Measurements from ENCODE around the gene FLRT1.

FLRT1 gene, protein sequence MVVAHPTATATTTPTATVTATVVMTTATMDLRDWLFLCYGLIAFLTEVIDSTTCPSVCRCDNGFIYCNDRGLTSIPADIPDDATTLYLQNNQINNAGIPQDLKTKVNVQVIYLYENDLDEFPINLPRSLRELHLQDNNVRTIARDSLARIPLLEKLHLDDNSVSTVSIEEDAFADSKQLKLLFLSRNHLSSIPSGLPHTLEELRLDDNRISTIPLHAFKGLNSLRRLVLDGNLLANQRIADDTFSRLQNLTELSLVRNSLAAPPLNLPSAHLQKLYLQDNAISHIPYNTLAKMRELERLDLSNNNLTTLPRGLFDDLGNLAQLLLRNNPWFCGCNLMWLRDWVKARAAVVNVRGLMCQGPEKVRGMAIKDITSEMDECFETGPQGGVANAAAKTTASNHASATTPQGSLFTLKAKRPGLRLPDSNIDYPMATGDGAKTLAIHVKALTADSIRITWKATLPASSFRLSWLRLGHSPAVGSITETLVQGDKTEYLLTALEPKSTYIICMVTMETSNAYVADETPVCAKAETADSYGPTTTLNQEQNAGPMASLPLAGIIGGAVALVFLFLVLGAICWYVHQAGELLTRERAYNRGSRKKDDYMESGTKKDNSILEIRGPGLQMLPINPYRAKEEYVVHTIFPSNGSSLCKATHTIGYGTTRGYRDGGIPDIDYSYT

DNA sequence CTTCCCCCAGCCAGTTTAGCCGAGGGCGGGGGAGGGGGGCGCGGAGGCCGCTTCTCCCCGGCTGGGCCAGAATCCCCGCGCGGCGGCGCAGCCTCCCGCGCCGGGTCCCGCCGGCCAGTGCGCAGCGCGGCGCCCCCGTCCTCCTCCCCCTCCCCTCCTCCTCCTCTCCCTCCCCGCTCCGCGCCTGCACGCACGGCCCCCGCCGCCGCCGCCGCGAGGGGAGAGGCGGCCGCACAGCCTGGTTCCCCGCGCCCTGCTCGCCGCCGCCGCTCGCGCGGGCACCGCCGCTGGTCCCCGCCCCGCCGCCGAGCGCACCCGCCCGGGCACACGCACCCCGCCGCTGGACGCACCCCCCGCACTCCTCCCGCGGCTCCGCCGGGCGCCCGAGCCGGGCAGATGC lies at the start of gene FLRT1:
Gene FLRT1 (plus strand): TSS at position 356 of the 400 bp plus-strand sequence. CDS start 80,337 bp downstream, outside the sequence.
- no peak for DNase-seq

DNA sequence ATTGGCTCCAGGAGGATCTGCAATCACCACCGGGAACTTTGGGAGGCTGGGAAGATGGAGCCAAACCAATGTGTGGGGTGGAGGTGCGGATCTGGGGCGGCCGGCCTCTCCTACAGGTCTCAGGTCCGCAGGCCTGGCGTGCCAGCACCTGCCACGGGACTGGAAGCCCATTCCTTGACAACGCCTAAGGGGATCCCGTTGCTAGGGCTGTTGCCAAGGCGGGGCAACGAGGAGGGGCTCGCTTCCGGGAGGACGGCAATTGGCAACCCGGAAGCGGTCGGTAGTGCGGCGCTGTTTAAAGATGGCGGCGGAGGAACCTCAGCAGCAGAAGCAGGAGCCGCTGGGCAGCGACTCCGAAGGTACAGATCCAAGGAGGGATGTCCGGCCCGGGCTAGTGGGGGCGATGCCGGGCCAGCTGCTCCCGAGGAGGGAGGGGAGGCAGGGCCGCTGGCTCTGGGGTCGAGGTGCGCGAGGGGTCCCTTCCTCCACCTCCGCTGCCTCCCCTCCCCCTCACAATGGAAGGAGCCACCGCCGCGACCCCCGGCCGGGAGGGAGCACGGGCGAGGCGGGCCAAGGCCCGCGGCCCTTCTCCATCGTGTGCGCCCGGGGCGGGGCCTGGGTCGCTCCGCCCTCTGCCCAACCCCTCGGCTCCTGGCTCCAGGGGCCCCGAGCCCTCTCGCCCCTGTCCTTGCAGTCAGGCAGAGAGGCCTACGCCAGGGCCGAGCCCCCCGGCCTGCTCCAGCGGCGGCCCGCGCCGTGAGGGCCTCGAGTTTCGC lies 49.4 kb upstream of the FLRT1 start, which contains the start of gene OTUB1:
Gene OTUB1 (plus strand): TSS at position 283 of the 776 bp plus-strand sequence. CDS start 19 bp downstream, at position 302.
- DNase-seq: peak; percentile 97

DNA sequence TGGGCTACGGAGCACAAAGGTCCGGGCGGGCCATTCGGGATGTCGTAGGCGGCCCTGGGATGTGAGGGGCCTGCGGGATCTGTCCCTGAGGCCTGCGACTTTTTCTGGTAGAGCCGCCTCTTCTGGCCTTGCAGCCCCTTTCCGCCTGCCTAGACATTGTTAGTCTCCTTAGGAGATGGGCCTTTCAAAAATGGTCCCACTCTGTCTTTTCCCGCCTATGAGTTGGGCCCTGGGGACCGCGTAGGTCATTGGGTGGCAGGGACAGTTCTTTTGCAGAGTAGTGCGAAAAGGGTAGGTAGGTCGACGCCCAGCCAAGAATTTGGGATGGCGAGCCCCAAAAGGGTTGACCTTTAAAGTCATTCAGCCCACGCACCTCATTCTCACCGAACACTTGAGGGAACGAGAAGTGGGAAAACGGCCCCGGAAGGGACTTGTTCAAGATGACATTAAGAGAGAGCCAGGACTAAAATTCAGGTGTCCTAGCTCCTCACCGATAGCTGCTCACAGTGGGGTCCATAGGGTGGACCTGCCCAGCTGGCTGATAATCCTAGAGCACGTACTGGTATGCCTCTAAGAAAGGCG lies 48.7 kb upstream of the FLRT1 start:
- DNase-seq: no peak

DNA sequence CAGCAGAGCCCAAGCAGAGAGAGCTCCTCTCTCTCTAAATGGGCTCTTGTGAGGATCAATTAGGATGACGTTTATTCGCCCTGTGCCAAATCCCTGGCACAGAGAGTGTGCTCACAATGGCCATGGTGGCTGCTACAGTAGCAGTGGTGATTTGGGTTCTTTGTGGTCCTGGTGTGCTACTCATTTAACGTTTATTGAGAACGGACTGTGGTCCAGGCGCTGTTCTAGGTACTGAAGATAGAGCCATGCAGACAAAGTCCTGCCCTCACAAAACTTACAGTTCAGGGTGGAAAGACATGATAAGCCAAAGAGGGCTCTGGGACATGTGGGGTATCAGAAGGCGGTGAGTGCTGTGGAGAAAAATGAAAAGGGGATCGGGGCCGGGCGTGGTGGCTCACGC lies 44.2 kb upstream of the FLRT1 start:
- DNase-seq: no peak

DNA sequence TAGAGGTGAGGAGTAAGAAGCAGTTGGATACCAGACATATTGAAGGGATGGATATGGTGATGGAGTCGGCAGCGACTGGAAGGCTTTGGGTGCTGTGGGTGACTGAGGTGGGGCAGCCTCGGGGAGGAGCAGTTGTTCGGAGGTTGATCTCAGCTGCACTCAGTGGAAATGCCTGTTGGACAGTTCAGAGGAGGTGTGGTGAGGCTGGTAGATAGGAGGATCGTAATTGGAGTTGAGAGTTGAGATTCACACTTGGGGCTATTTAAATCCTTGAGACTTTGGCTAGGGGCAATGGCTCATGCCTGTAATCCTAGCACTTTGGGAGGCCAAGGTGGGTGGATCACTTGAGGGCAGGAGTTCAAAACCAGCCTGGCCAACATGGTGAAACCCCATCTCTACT lies 42.6 kb upstream of the FLRT1 start:
- no peak for DNase-seq

DNA sequence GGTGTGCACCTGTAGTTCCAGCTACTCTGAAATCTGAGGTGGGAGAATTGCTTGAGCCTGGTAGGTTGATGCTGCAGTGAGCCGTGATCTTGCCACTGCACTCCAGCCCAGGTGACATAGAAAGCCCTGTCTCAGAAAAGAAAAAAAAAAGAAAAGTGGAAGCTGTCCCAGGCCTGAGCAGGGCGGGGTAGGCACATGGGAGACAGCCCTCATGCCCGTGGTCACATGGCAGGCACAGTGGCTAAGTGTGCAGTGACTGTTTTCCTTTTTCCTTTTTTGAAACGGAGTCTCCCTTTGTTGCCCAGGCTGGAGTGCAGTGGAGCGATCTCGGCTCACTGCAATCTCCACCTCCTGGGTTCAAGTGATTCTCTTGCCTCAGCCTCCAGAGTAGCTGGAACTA lies 41.7 kb upstream of the FLRT1 start:
- no peak for DNase-seq

DNA sequence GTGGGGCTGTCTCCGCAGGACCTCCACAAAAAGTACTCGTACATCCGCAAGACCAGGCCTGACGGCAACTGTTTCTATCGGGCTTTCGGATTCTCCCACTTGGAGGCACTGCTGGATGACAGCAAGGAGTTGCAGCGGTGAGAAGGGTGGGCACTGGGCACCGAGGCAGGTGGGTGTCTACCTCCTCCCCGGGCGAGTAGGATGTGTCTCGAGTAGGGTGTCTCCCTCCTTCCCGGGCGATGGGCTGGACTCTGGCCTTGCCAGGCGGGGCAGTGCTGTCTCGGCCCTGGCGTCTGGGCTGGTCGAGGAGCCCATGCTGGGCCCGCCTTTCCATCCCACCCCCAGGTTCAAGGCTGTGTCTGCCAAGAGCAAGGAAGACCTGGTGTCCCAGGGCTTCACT lies 39.2 kb upstream of the FLRT1 start:
- no peak for DNase-seq

DNA sequence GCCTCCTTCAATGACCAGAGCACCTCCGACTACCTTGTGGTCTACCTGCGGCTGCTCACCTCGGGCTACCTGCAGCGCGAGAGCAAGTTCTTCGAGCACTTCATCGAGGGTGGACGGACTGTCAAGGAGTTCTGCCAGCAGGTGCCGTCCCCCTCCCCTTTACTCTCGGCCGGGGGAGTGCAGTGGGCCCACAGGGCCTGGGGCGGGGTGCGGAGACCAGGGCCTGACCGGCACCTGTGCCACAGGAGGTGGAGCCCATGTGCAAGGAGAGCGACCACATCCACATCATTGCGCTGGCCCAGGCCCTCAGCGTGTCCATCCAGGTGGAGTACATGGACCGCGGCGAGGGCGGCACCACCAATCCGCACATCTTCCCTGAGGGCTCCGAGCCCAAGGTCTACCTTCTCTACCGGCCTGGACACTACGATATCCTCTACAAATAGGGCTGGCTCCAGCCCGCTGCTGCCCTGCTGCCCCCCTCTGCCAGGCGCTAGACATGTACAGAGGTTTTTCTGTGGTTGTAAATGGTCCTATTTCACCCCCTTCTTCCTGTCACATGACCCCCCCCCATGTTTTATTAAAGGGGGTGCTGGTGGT lies 38.5 kb upstream of the FLRT1 start:
- DNase-seq: no peak

DNA sequence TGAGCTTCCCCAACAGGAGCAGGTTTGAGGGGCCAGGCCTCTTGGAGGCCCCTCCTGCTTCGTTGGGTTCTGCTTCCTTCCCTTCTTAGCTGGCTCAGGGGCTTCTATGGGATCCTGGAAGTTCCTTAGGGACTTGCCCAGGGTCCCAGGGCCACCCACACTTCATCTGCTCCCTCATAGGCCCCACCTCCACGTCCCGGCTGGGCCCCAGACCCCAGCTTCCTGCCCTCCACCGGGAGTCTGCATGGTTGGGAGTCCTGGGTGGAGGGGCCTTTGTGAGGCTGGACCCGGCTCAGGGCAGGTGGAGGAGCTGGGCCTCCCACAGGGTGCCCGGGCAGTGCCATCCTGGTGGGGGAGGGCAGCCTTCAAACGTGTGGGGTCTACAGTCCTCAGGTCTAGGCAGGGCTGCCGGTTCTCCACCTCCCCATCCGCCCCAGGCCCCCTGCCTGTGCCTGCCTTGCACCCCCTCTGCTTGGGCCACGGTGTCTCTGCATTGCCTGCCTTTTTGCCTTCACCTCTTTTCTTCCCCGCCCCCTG lies 37.9 kb upstream of the FLRT1 start:
- DNase-seq: no peak

DNA sequence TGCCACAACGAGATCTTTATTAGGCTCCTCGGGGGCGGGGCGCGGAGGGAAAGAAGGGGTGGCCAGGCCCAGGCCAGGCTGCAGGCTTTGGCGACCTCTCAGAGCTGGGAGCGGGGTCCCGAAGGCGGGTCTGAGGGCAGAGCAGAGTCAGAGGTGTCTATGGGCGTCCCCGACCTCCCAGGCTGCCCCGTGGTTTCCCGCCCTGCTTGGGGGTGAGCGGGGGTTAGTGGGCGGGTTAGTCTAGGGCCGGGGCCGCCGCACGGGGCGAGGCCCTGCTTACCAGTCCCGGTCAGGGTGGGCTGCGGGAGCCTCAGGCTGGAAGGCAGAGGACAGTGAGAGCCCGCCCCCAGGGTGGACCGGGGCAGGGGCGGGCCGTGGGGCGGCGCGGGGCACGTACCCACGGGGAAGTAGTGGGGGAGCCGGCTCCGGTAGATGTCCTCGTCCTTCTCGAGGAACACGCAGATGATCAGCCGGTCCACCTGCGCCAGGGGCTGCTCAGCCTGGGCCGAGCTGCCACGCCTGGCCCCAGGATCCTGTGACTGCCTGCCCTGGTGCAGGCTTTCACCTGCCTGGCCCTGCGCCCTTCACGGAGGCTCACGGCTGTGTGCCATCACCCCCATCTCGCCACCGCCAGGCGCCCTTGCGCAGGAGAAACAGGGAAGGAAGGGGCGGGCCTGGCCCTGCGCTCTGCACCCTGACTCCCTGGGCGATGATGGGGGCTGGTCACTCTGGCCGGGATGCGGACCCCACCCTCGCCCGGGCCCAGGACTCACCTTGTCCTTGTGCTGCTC lies 37.0 kb upstream of the FLRT1 start:
- peak; percentile 67 for DNase-seq

DNA sequence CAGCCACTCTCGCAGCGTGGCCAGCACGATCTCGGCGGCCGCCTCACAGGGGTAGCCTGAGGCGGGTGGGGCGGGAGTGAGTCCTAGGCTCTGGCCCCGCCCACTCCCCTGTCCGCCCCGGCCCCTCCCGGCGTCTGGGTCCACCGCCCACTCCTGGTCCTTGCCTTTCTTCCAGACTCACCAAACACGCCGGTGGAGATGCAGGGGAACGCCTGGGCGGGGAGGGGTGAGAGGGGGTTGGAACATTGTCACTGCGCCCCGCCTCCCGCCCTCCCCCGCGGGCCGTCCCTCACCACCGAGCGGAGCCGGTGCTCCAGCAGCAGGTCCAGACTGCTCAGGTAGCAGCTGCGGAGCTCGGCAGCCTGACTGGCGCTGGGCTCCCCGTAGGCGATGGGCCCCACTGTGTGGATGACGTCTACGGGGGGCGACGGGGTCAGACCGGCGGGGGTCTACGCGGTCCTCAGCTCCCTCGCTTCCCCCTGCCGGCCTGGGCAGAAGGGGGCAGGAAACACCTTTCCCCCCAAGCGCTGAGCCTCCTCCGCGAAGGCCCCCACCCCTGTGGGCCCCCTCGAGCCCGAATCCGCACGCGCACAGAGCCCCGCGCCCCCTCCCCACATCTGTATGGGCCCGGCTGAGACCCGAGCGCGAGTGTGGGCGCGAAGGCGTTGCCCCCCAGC lies 36.2 kb upstream of the FLRT1 start:
- peak; percentile 48 for DNase-seq

DNA sequence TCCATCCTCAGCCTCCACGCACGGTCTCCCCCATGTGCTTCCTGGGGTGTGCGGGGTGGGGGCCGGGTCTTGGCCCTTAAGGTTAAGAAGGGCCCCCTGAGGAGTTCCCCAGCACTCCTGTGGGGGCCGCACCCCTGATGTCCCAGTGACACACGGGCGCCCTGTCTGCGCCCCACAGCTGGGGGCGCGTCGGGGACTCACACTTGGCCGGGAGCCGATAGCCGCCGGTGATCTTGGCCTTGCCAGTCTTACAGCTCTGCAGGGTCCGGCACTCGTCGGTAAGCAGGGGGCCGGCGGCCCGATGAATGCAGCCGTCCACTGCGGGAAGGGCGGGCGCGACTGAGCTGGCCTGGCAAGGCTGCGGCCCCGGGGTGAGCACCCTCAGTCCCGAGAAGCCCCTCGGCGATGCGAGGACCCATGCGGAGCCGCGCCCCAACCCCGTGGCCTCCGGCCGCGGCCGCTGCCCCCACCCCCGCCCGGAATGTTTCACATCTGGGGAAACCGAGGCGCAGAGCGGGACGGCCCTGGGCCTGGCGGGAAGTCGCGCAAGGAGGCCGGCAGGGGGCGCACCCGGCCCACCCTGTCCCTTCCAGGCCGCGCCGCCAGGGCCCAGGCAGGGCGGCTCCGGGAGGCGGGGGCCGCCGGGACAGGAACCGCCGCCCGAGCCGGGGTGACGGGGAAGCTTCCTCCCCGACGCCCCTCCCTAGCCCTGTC lies 35.5 kb upstream of the FLRT1 start:
- DNase-seq: peak; percentile 61

DNA sequence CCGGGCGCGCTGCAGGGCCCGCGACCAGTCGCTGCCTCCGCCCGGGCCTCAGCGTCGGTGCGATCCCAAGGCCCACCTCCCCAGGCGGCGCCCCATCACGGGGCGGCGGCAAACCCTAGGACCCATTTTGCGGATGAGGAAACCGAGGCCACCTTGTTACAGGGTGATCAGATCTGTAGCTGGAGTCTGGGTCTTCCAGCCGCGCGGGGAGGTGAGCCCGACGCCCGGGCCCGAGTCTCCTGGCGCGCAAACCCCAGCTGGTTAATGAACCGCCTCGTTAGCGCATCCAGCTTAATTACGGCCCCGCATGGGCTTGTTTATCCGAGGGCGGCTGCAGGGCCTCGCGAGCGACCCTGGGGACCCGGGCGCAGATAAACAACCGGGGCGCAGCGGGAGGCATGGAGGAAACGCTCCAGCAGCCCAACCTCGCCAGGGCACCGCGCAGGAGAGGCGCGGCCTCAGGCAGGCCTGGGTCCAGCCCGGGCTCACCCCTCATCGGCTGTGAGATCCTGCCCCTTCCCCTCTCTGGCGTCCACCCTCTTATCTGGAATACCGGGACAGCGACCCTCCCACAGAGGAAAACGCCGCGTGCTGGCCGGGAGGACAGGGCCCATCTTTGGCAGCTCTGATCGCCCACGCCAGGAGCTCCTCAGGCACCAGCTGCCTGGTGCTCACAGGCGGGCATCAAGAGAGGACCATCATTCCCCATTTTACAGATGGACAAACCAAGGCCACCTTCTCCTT lies 34.8 kb upstream of the FLRT1 start:
- DNase-seq: peak; percentile 86

DNA sequence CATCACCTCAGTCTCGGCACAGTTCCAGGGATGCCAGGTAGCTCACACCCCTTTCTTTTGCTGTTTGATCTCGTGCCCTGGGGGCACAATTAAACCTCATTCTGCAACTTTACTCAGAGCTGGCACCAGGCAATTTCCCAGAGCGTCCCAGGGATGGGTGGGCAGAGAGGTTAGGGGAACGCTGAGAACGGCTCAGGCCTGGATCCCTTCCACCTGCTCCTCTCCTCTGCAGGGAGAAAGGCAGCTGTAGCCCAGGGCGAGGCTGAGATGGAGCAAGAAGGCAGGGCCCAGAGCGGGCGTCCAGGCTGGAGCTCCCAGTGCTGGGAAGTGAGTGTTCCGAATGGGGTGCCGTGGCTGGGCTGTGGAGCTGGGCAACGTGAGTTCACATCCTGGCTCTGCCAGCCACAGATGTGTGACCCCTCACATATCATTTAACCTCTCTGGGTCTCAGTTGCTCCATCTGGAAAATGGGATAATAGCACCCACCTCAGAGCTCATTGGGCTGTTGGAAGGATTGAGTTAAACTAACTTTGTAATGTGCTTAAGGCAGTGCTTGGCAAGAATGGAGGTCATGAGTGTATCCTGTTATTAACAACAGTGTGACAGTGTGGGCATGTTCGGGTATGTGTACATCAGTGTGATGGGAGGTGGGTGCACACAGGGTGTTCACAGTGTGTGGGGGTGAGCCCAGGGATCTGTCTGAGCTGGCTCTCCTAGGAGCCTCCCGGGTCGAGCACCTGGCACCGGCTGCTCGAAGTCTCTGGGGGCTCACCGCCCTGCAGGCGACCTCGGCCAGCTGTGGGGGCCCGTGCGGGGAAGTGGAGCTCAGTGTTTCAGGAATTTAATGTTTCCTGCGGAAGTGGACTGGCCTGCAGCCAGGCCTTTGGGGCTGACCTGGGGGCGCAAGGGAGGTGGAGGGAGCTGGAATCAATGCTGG lies 34.0 kb upstream of the FLRT1 start:
- no peak for DNase-seq

DNA sequence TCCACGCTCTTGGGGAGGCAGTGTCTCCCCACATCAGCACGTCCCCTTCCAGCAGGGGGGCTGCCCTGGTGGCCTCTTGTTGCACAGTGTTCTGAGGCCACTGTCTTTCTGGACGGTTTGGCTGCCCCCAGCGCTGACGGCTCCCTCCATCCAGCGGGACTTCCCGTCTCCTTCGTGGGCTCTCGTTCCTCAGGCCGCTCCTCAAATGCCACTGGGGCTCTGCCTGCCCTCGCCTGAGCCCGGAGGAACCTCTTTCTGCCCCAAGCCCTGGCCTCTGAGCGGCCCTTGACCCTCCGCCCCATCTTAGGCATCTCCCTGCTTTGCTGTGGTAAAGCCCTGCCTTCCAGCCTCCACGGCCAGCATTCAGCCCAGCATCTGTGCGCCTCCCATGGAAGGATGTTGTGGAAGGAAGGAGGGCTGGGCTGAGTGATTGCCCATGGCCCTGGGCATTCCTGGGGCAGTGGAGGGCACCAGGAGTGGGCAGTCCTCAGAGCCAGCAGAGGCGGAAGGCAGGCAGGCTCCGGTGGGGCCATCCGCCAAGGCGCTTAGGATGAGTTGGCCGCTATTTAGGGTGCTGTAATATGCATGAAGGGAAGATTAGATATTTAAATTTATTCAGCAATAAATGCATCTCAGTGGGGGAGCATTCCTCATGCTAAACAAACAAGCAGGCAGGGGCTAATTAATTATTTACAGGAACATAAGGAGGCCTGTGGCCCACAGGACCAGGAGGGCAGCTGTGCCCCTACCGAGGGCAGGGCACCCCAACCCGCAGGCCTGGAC lies 31.7 kb upstream of the FLRT1 start:
- DNase-seq: no peak

DNA sequence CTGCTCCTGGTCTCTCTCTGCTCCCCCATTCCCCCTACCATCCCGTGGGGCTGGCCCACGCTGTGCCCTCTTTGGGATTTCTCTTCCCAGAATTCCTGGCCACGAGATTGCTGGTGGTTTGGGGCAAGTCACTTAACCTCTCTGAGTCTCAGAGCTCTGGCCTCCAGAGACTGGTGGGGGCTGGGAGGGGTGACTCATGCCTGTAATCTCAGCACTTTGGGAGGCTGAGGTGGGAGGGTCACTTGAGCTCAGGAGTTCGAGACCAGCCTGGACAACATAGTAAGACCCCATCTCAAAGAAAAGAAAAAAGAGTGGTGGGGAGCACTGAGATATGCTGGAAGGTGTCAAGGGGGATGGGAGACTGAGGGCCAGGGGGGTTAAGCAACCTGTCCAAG lies 31.1 kb upstream of the FLRT1 start:
- DNase-seq: no peak

DNA sequence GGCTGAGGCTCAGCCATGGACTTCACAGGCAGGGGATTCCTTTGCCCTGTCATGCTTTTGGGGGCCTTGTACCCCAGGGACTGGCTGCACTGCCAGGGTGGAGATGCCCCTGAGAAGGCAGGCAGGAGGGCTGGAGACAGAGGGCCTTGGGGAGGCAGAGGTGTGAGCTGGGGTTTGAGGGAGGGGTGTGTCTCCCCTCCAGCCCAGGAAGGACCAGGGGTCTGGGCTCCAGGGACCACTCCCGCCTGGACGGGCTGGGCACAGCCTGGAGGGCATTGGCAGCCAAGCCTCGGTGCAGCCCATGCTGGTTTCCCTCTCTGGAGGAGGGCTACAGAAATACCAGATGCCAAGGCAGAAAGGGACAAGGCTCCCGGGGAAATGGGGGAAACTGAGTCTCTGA lies 30.0 kb upstream of the FLRT1 start:
- DNase-seq: no peak

DNA sequence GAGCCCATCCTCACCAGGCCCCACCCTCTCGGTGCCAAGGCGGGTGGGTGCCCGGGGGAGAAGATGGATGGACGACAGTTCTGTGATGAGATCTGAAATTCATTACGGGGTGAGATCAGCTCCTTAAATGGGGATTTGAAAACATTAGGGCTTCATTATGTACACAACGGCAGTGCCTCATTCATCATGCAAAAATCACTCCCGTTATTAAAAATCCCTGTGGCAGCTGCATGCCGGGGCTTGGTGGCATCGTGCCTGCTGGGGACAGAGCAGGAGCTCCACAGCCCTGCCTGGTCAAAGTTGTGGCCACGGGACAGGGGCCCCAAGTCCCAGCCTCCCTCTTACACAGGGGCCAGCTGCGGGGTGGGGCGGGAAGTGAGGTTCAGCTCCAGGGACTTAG lies 29.3 kb upstream of the FLRT1 start:
- DNase-seq: no peak

All from retina (tissue), 1 donor.